ENCODE data around the gene AKAP4. TPM values are rescaled to one million over a fixed set of nuclear protein-coding genes. Genes with fewer than 3 reads are reported as not detected.

The AKAP4 gene
- total and polyA plus RNA-seq, 9 of the 15 experiments (the other 6 are each of a cell fraction or from before 2014, with no cell fraction given), result 0.05 to 0.36 (median 0.13) TPM

GRCh38 chrX:50198348-50198747 is 2.5 kb downstream of the AKAP4 start (continued):
- TF ChIP-seq KLF10 (CRISPR knock-in tag; IDR thresholded peaks at IDR 0.05), result no peak
- TF ChIP-seq DEAF1 (CRISPR knock-in tag; IDR thresholded peaks at IDR 0.05), result no peak
- TF ChIP-seq NUFIP1 (IDR thresholded peaks at IDR 0.05; ENCODE audit: partially characterized antibody), result no peak
- TF ChIP-seq RERE (CRISPR knock-in tag; IDR thresholded peaks at IDR 0.05; ENCODE audit: borderline replicate concordance), result no peak
- no peak for TF ChIP-seq GATAD2A (IDR thresholded peaks at IDR 0.05)
- TF ChIP-seq RBBP5 (IDR thresholded peaks at IDR 0.05; ENCODE audit: borderline replicate concordance, insufficient read depth, low read length, poor library complexity, severe bottlenecking), result no peak
- TF ChIP-seq ZKSCAN3 (CRISPR knock-in tag; IDR thresholded peaks at IDR 0.05), result no peak
- TF ChIP-seq HLTF (IDR thresholded peaks at IDR 0.05), result no peak
- no peak for TF ChIP-seq ZBTB40 (IDR thresholded peaks at IDR 0.05)
- TF ChIP-seq ZBTB40 (CRISPR knock-in tag; IDR thresholded peaks at IDR 0.05), result no peak

All from K562 (cell line).